Stomach (tissue), 9 donors: ENCODE measurements around the gene TELO2. TPM values are rescaled to one million over a fixed set of nuclear protein-coding genes. Genes with fewer than 3 reads are reported as not detected.

Experiments used
- DNase-seq, 2 donors: peaks; one replicate each; pipeline versions ENCODE4 v3.0.0 to v3.0.0-alpha.2; 2013 to 2019
- H3K27ac ChIP-seq, 5 donors: fragments of 200-600 bp in 4 of 5; sonication (generic) in 4 of 5; one replicate each; pipeline ENCODE4 v1.5.1; 2013 to 2019; ENCODE audit warnings: mild to moderate bottlenecking in 1 of 5, moderate library complexity in 1 of 5
- H3K27me3 ChIP-seq, 3 donors: fragments of 200-600 bp; sonication (generic); one replicate each; pipeline ENCODE4 v1.5.1; 2017 to 2019; ENCODE audit warnings: mixed run types in 1 of 3
- H3K36me3 ChIP-seq, 4 donors: fragments of 200-600 bp; sonication (generic); 1 replicate in 3 of 4; 2 replicates in 1 of 4; pipeline ENCODE4 v1.5.1; 2016 to 2019
- H3K4me1 ChIP-seq, 4 donors: fragments of 200-600 bp; sonication (generic); one replicate each; pipeline ENCODE4 v1.5.1; 2016 to 2019
- H3K4me3 ChIP-seq, 4 donors: fragments of 200-600 bp; sonication (generic) in 3 of 4; one replicate each; pipeline ENCODE4 v1.5.1; 2016 to 2019; ENCODE audit warnings: mild to moderate bottlenecking in 1 of 4
- H3K9me3 ChIP-seq, 4 donors: fragments of 200-600 bp; sonication (generic); one replicate each; pipeline ENCODE4 v1.5.1; 2016 to 2019
- EP300 ChIP-seq: sonication (generic); formaldehyde crosslinking; IDR thresholded peaks from one replicate; pipeline ENCODE4 v1.6.1; 2017; ENCODE audit warnings: antibody characterized with exemption
- POLR2A ChIP-seq, 4 donors: fragments of 450-650 bp; IDR thresholded peaks; one replicate each; pipeline ENCODE4 v1.6.1; 2016; ENCODE audit warnings: antibody characterized with exemption in 4 of 4, control low read depth in 2 of 4, mild to moderate bottlenecking in 1 of 4, moderate library complexity in 1 of 4
- POLR2AphosphoS5 ChIP-seq, 3 donors: sonication (generic); formaldehyde crosslinking; IDR thresholded peaks; one replicate each; pipeline ENCODE4 v1.6.1; 2016; ENCODE audit warnings: antibody characterized with exemption in 3 of 3
- WGBS, 5 donors: extraction: QIAGEN DNeasy Blood & Tissue Kit in 3 of 5; methylation state at CpG; one replicate each; pipeline versions ENCODE4 v1.1.5 to v1.1.7; 2013 to 2018; 5-methylcytosine and 5-hydroxymethylcytosine counted together
- intact Hi-C: fragments of 100-400 bp; cut with DNase I; formaldehyde crosslinking; loops from one replicate; pipeline ENCODE4 v1.15.1; 2023; ENCODE audit warnings: low total_unique reads
- polyA plus RNA-seq, 3 donors: library from polyadenylated mRNA; stranded (reverse); fragments of 200-250 nt; gene quantifications; one replicate each; pipeline ENCODE4 v1.2.3, GENCODE V29; 2013
- total RNA-seq, 5 donors: library from RNA; depleted of rRNA; stranded (reverse); fragments of >200 nt; gene quantifications; one replicate each; pipeline versions ENCODE4 v1.1.0 to v1.2.3, GENCODE V29; 2014 to 2016
- TF ChIP-seq, protein P1 (sequence below), 7 experiments: fragments of 450-650 bp in 4 of 7; fragments of 200-600 bp in 3 of 7; sonication (generic) in 3 of 7; IDR thresholded peaks; one replicate each; pipeline ENCODE4 v1.5.1; 2016 to 2019; ENCODE audit warnings: antibody characterized with exemption in 7 of 7, control low read depth in 2 of 7, mild to moderate bottlenecking in 1 of 7
- donor health status: healthy with polysubstance abuse.
- donor health status: Bipolar disorder and iron deficiency.
- donor health status: healthy.

The TELO2 gene
- total and polyA plus RNA-seq, 8 donors = 12.4 to 107 (median 32.1) TPM

DNA sequence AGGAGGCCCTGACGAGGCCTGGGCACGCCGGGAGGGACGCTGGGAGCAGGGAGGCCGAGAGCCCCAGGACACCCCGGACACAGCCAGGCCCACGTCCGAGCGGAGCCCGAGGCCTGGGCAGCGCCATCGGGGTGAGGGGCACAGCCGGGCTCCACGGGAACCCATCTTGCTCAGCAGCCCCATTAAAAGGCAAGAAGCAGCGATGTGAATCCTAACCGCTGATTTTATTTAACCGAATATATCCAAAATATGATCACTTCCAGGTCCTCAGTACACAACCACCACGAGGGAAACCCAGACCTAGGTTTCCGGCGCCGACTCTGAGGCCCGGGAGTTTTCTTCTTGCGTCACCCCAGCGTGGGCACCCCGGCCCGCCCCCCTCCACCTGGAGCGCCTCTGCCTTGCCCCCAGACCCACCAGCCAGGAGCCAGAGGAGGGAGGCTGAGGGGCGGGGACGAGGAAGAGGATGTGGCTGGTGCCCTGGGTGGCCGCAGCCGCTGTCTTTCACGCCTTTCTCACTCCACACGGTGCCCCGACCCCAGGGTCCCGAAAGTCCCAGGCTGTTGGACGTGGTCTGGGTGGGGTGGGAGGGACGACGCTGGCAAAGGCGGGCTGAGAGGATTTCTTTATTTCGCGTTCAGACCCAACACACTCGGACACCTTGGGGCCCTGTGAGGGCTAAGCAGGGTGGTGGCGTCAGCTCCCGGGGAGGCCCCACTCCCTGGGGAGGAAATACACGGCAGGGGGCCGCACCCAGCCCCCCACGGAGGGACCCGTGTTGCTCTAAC lies 48.2 kb upstream of the TELO2 start:
- H3K4me3 ChIP-seq = no peak overlapping the region
- no peaks in the 10 kb centered on the region for H3K4me1 ChIP-seq
- no peak overlapping the region for H3K27ac ChIP-seq
- no peaks in the 10 kb centered on the region for H3K9me3 ChIP-seq
- intact Hi-C loops = no loop called here
- TF ChIP-seq POLR2AphosphoS5 (IDR thresholded peaks at IDR 0.05) = no peak
- TF ChIP-seq EP300 = no peak
- TF ChIP-seq POLR2A (IDR thresholded peaks at IDR 0.05) = no peak
- TF ChIP-seq, protein P1, sequence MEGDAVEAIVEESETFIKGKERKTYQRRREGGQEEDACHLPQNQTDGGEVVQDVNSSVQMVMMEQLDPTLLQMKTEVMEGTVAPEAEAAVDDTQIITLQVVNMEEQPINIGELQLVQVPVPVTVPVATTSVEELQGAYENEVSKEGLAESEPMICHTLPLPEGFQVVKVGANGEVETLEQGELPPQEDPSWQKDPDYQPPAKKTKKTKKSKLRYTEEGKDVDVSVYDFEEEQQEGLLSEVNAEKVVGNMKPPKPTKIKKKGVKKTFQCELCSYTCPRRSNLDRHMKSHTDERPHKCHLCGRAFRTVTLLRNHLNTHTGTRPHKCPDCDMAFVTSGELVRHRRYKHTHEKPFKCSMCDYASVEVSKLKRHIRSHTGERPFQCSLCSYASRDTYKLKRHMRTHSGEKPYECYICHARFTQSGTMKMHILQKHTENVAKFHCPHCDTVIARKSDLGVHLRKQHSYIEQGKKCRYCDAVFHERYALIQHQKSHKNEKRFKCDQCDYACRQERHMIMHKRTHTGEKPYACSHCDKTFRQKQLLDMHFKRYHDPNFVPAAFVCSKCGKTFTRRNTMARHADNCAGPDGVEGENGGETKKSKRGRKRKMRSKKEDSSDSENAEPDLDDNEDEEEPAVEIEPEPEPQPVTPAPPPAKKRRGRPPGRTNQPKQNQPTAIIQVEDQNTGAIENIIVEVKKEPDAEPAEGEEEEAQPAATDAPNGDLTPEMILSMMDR (IDR thresholded peaks at IDR 0.05) = no peak
- 85 to 90% (median 87%) methylated on average over 47 to 48 of the region's 48 CpGs for WGBS, 5 donors
- H3K27me3 ChIP-seq = no peaks in the 10 kb centered on the region
- DNase-seq = no peak
- H3K36me3 ChIP-seq = peaks cover 25 to 50% (median 49%) of the 10 kb centered on the region in 4 donors

DNA sequence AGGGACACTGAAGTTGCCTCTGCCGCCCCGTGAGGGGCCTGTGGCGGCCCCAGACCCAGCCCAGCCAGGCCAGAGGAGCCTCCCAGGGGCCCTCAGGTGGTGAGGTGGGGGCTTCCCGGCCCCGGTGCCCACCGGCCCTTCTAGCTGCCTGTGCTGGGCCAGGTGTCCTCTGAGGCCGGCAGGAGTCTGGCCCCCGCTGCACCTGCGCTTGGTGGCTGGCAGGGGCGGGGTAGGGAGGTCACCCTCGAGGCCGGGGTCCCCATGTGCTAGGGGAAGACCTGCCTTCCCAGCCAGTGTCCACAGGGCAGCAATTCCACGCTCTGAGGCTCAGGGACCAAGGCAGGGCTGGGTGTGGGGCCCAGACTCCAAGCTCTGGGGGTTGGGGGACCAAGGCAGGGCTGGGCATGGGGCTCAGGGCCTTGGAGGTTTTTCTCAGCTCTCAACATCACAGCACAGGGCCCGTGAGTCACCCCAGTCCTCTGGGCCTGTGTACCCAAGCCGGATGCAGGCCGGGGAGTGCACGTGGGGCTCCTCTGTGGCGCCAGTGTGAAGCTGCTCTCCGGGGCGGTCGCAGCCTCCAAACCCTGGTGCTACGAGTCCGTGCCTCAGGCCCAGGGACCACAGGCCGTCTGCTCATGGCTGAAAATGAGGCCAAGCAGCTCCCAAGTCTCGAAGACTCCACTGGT lies 47.5 kb upstream of the TELO2 start:
- no peak for TF ChIP-seq POLR2AphosphoS5 (IDR thresholded peaks at IDR 0.05)
- TF ChIP-seq, protein P1 (IDR thresholded peaks at IDR 0.05) = no peak
- WGBS, 5 donors = 87 to 91% (median 90%) methylated on average over 12 to 25 of the region's 25 CpGs
- H3K9me3 ChIP-seq = no peaks in the 10 kb centered on the region
- H3K27ac ChIP-seq = no peak overlapping the region
- peaks cover 30 to 57% (median 56%) of the 10 kb centered on the region in 4 donors for H3K36me3 ChIP-seq
- no peak overlapping the region for H3K4me3 ChIP-seq
- H3K4me1 ChIP-seq = no peaks in the 10 kb centered on the region
- no peak for DNase-seq
- intact Hi-C loops = no loop called here
- no peaks in the 10 kb centered on the region for H3K27me3 ChIP-seq

DNA sequence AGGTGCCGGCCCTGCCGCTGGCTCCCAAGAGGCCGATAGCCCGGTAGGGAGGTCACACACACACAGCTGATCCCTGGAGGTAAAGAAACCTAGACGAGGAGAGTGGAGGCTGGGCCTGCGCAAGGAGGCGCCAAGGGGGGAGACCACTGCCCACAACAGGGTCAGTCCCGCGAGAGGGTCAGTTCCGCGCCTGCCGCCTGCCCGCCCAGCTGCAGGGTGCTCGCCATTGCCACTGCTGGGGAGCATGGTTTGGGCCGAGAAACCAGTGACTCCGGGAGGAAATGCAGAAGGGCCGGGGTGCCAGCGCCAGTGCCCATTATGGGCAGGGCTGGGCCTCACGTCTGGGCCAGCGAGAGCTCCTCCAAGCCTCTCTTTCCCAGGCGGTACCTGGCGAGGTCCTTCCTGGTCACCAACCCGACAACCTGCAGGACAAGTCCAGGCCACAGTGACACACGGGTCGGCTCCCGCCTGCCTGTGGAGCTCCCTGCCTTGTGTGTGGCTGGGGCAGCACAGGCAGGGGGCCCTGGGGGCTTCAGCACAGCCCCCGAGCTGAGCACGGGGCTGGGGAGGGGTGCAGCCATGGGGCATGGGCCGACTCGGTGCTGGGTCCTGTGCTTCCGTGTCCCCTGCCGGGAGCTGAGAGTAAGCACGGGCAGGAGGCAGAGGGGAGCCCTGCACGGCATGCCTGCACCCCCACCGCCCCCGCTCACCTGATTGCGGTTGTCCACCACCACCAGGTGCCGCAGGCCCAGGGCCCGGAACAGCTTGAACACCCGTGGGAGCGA lies 46.7 kb upstream of the TELO2 start:
- DNase-seq = no peak
- H3K27ac ChIP-seq = no peak overlapping the region
- H3K4me3 ChIP-seq = no peak overlapping the region
- no peaks in the 10 kb centered on the region for H3K9me3 ChIP-seq
- peaks cover 37 to 65% (median 65%) of the 10 kb centered on the region in 4 donors for H3K36me3 ChIP-seq
- no peaks in the 10 kb centered on the region for H3K27me3 ChIP-seq
- no peaks in the 10 kb centered on the region for H3K4me1 ChIP-seq
- intact Hi-C loops = no loop called here
- TF ChIP-seq POLR2A (IDR thresholded peaks at IDR 0.05) = no peak
- TF ChIP-seq EP300 = no peak
- TF ChIP-seq POLR2AphosphoS5 (IDR thresholded peaks at IDR 0.05) = no peak
- TF ChIP-seq, protein P1 (IDR thresholded peaks at IDR 0.05) = no peak
- 88 to 92% (median 91%) methylated on average over 13 to 41 of the region's 41 CpGs for WGBS, 5 donors

DNA sequence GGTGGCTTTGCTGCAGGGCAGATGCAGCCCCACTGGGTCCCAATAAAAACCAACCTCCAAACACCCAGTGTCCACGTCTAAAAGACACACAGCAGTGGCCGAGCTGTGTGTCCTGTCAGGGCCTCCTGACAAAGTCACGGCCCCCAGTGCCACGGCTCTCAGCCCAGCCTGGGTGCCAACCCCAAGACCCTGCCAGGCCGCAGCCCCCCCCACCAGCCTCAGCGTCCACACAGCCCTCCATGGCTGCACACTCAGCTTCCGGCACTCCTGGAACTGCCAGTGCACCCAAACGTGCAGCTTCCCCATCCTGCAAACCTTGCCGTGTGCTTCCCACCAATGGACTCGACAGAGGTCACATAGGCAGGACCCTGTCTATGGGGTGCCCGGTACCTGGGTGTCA lies 45.2 kb upstream of the TELO2 start:
- TF ChIP-seq, protein P1 (IDR thresholded peaks at IDR 0.05) = no peak
- no peak for TF ChIP-seq POLR2A (IDR thresholded peaks at IDR 0.05)
- no peak for TF ChIP-seq POLR2AphosphoS5 (IDR thresholded peaks at IDR 0.05)
- TF ChIP-seq EP300 = no peak

More for the DNA sequence above, 45.2 kb upstream of the TELO2 start:
- intact Hi-C loops = no loop called here
- Histone ChIP-seq H3K9me3 (no peaks in the 10 kb centered on the region), H3K4me1 (no peaks in the 10 kb centered on the region), H3K36me3 (peaks cover 51 to 80% (median 79%) of the 10 kb centered on the region in 4 donors), H3K27me3 (no peaks in the 10 kb centered on the region), H3K4me3 (no peak overlapping the region), H3K27ac (no peak overlapping the region)
- 92 to 100% (median 94%) methylated on average over 3 to 11 of the region's 11 CpGs for WGBS, 5 donors
- DNase-seq = no peak
